K562 (cell line): ENCODE data around the gene TGM1. TPM values are rescaled to one million over a fixed set of nuclear protein-coding genes. Genes with fewer than 3 reads are reported as not detected.
A peak's percentile ranks its signal among the peaks of the same experiment; 100 is the strongest.

ENCODE experiments used
- CEBPZ ChIP-seq: fragments of 150-350 bp; IDR thresholded peaks from 2 replicates; pipeline ENCODE4 v1.6.1; 2014; ENCODE audit warnings: low read depth, mild to moderate bottlenecking, low read length, borderline replicate concordance
- EP300 ChIP-seq: IDR thresholded peaks from 2 replicates; pipeline ENCODE4 v1.6.1; 2012; ENCODE audit warnings: low read length, improper control_type of control experiment
- FOXK2 ChIP-seq, 2 experiments: fragments of 450-650 bp; IDR thresholded peaks in 1 of 2; conservative IDR thresholded peaks in 1 of 2; 2 replicates each; pipeline ENCODE4 v1.6.1; 2016; ENCODE audit warnings: low read depth in 2 of 2, mild to moderate bottlenecking in 1 of 2
- KAT7 ChIP-seq: sonication (generic); formaldehyde crosslinking; IDR thresholded peaks from 2 replicates; pipeline ENCODE4 v1.8.0; 2022; ENCODE audit warnings: missing genetic modification reagents, mild to moderate bottlenecking, borderline replicate concordance
- MAFK ChIP-seq: IDR thresholded peaks from 2 replicates; pipeline ENCODE4 v1.6.1; 2011; ENCODE audit warnings: low read length, improper control_type of control experiment
- NRF1 ChIP-seq, 2 experiments: fragments of 450-650 bp; IDR thresholded peaks in 1 of 2; conservative IDR thresholded peaks in 1 of 2; 2 replicates each; pipeline ENCODE4 v1.6.1; 2014; ENCODE audit warnings: mild to moderate bottlenecking in 2 of 2
- PPARD ChIP-seq: fragments of 250-450 bp; sonication (Bioruptor Pico); IDR thresholded peaks from 2 replicates; pipeline ENCODE4 v1.8.0; 2022; ENCODE audit warnings: inconsistent platforms, mild to moderate bottlenecking, moderate library complexity
- REST ChIP-seq, 2 experiments: fragments of 450-650 bp; formaldehyde crosslinking in 1 of 2; IDR thresholded peaks; 2 replicates each; pipeline versions ENCODE4 v1.4.0 to v1.6.1; 2014 to 2020; ENCODE audit warnings: mild to moderate bottlenecking in 2 of 2, borderline replicate concordance in 1 of 2, low read depth in 1 of 2
- SMARCA4 ChIP-seq: fragments of 450-650 bp; IDR thresholded peaks from 2 replicates; pipeline ENCODE4 v1.6.1; 2016
- SRF ChIP-seq, 2 experiments: fragments of 250-450, 450-650 bp in 1 of 2; sonication (Bioruptor Pico) in 1 of 2; sonication (generic) in 1 of 2; formaldehyde crosslinking; IDR thresholded peaks; 2 replicates each; pipeline versions ENCODE4 v1.5.0 to v1.5.1; 2020 to 2022; ENCODE audit warnings: mild to moderate bottlenecking in 1 of 2, missing genetic modification reagents in 1 of 2
- TCFL5 ChIP-seq: fragments of 250-450 bp; sonication (Bioruptor Pico); conservative IDR thresholded peaks from 2 replicates; pipeline ENCODE4 v1.6.1; 2021; ENCODE audit warnings: mild to moderate bottlenecking, moderate library complexity, matching md5 sums
- ZBTB5 ChIP-seq: fragments of 450-650 bp; IDR thresholded peaks from 2 replicates; pipeline ENCODE4 v1.6.1; 2017; ENCODE audit warnings: antibody characterized with exemption
- ZNF695 ChIP-seq: fragments of 450-650 bp; formaldehyde crosslinking; IDR thresholded peaks from 2 replicates; pipeline ENCODE4 v1.4.0; 2020; ENCODE audit warnings: mild to moderate bottlenecking, moderate library complexity
- polyA plus RNA-seq, 8 experiments: library from polyadenylated mRNA; depleted of rRNA in 4 of 8; stranded (reverse) in 5 of 8; unstranded in 3 of 8; fragments of >200 nt; fragmentation: Nextera tagmentation in 2 of 8; fragmentation: Illumina TruSeq in 1 of 8; extraction: Ambion mirVana in 2 of 8; extraction: Trizol in 1 of 8; gene quantifications; 2 replicates each; pipeline versions ENCODE4 v1.2.1 to v1.2.3, GENCODE V29; 2011 to 2014; ENCODE audit warnings: inconsistent platforms in 1 of 8, missing spikeins in 1 of 8
- total RNA-seq, 7 experiments: library from RNA; depleted of rRNA in 6 of 7; stranded (reverse); fragments of >200 nt in 6 of 7; fragmentation: Illumina TruSeq in 2 of 7; extraction: Trizol in 2 of 7; gene quantifications; 2 replicates each; pipeline versions ENCODE4 v1.2.1 to v1.2.3, GENCODE V29; 2011 to 2021; ENCODE audit warnings: low replicate concordance in 1 of 7

Gene TGM1
- total and polyA plus RNA-seq, 9 of the 15 experiments (the other 6 are each of a cell fraction or from before 2014, with no cell fraction given), result 0.13 to 4.4 (median 0.88) TPM

- no peak for TF ChIP-seq EP300
- no peak for TF ChIP-seq REST (IDR thresholded peaks at IDR 0.05; ENCODE audit: borderline replicate concordance)
- no peak for TF ChIP-seq REST (CRISPR knock-in tag; IDR thresholded peaks at IDR 0.05; ENCODE audit: low read depth)
- TF ChIP-seq SRF (CRISPR knock-in tag; IDR thresholded peaks at IDR 0.05), result no peak
- TF ChIP-seq ZBTB5, result no peak
- no peak for TF ChIP-seq ZNF695 (CRISPR knock-in tag)
- peak; percentile 62; the same call in 1 of the 2 replicates for TF ChIP-seq KAT7 (CRISPR knock-in tag)
- no peak for TF ChIP-seq CEBPZ
- TF ChIP-seq TCFL5 (CRISPR knock-in tag), result no peak
- no peak for TF ChIP-seq SMARCA4
- TF ChIP-seq PPARD (CRISPR knock-in tag), result no peak
- no peak for TF ChIP-seq MAFK
- no peak for TF ChIP-seq NRF1 (conservative IDR thresholded peaks at IDR 0.05 in 1 of 2, IDR thresholded peaks at IDR 0.05 in 1 of 2)
- TF ChIP-seq FOXK2 (conservative IDR thresholded peaks at IDR 0.05 in 1 of 2, IDR thresholded peaks at IDR 0.05 in 1 of 2; ENCODE audit: low read depth in 2 of 2), result peak in 1 of 2 experiments; percentile 51; a peak in 1 of 4 replicates
Measured at GRCh38 chr14:24232645-24233537, 30.1 kb downstream of the TGM1 start, which contains the start of gene GMPR2 (continued).
